Body of pancreas (tissue), 4 donors: ENCODE data around the gene GRAP2. TPM values are rescaled to one million over a fixed set of nuclear protein-coding genes. Genes with fewer than 3 reads are reported as not detected.
A peak's percentile ranks its signal among the peaks of the same experiment; 100 is the strongest.

Source experiments
- ATAC-seq: fragments of 150-250 bp; one replicate; pipeline ENCODE4 v1.9.1; 2016
- DNase-seq, 4 donors: peaks; one replicate each; pipeline ENCODE4 v3.0.0-alpha.2; 2019
- H3K27ac ChIP-seq, 4 donors: fragments of 200-600 bp; sonication (generic); 1 replicate in 3 of 4; 2 replicates in 1 of 4; pipeline versions ENCODE4 v1.5.1 to v1.6.1; 2016 to 2019; ENCODE audit warnings: mild to moderate bottlenecking in 1 of 4, mixed read lengths in 1 of 4, moderate library complexity in 1 of 4
- H3K27me3 ChIP-seq, 2 donors: fragments of 200-600 bp; sonication (generic); one replicate each; pipeline ENCODE4 v1.6.0; 2016; ENCODE audit warnings: mild to moderate bottlenecking in 1 of 2
- H3K36me3 ChIP-seq, 2 donors: fragments of 200-600 bp; sonication (generic); replicated peaks in 1 of 2; 2 replicates each; pipeline ENCODE4 v1.5.1; 2016; ENCODE audit warnings: low read depth in 2 of 2; ENCODE audit not compliant: insufficient read depth in 1 of 2
- H3K4me1 ChIP-seq: fragments of 200-600 bp; sonication (generic); one replicate; pipeline ENCODE4 v1.6.0; 2016
- H3K4me3 ChIP-seq, 2 donors: fragments of 200-600 bp; sonication (generic); 1 replicate in 1 of 2; 2 replicates in 1 of 2; pipeline ENCODE4 v1.5.1; 2016 to 2019
- H3K9me3 ChIP-seq, 3 donors: fragments of 200-600 bp; sonication (generic); 1 replicate in 2 of 3; 2 replicates in 1 of 3; pipeline ENCODE4 v1.5.1; 2016
- CTCF ChIP-seq, 7 experiments: fragments of 450-650 bp in 4 of 7; fragments of 200-600 bp in 3 of 7; sonication (generic) in 3 of 7; IDR thresholded peaks; one replicate each; pipeline ENCODE4 v1.5.1; 2016 to 2019; ENCODE audit warnings: antibody characterized with exemption in 7 of 7
- POLR2A ChIP-seq, 3 donors: fragments of 450-650 bp; IDR thresholded peaks; one replicate each; pipeline ENCODE4 v1.6.1; 2016; ENCODE audit warnings: antibody characterized with exemption in 3 of 3, mild to moderate bottlenecking in 2 of 3
- WGBS, 2 donors: methylation state at CpG; one replicate each; pipeline ENCODE4 v1.1.5; 2017; 5-methylcytosine and 5-hydroxymethylcytosine counted together
- intact Hi-C: fragments of 100-400 bp; cut with DNase I; formaldehyde crosslinking; loops from one replicate; pipeline ENCODE4 v1.15.1; 2023
- total RNA-seq, 2 donors: library from RNA; depleted of rRNA; stranded (reverse); fragments of >200 nt; gene quantifications; one replicate each; pipeline ENCODE4 v1.1.0, GENCODE V29; 2016

The GRAP2 gene
- total RNA-seq, 2 donors from 2014 or later: 0.78 to 0.99 TPM

- intact Hi-C loops: no loop called here
- peaks cover 4% of the 10 kb centered on the region for H3K4me1 ChIP-seq
- DNase-seq (no peak), ATAC-seq (no peak)
- H3K27me3 ChIP-seq: no peaks in the 10 kb centered on the region
- no peaks in the 10 kb centered on the region for H3K36me3 ChIP-seq
- 78 to 83% methylated on average over 3 of the region's 3 CpGs for WGBS, 2 donors
- H3K9me3 ChIP-seq: no peaks in the 10 kb centered on the region
- H3K27ac ChIP-seq: no peak overlapping the region
- H3K4me3 ChIP-seq: no peak overlapping the region
- no peak for TF ChIP-seq POLR2A (IDR thresholded peaks at IDR 0.05)
- no peak for TF ChIP-seq CTCF (IDR thresholded peaks at IDR 0.05)
Measured at GRCh38 chr22:39916496-39916895, 15.6 kb downstream of the GRAP2 start.

GRCh38 chr22:39917197-39917643, 16.3 kb downstream of the GRAP2 start:
- no peak for ATAC-seq
- Histone ChIP-seq H3K4me1 (peaks cover 4% of the 10 kb centered on the region), H3K36me3 (no peaks in the 10 kb centered on the region), H3K27me3 (no peaks in the 10 kb centered on the region), H3K9me3 (no peaks in the 10 kb centered on the region), H3K4me3 (no peak overlapping the region), H3K27ac (no peak overlapping the region)
- TF ChIP-seq CTCF (IDR thresholded peaks at IDR 0.05): no peak
- no peak for TF ChIP-seq POLR2A (IDR thresholded peaks at IDR 0.05)
- no peak for DNase-seq
- intact Hi-C loops: no loop called here
- 75 to 78% methylated on average over 5 of the region's 5 CpGs for WGBS, 2 donors

- no peak overlapping the region for H3K4me3 ChIP-seq
- TF ChIP-seq CTCF (IDR thresholded peaks at IDR 0.05) (no peak), POLR2A (IDR thresholded peaks at IDR 0.05) (no peak)
- peaks cover 4% of the 10 kb centered on the region for H3K4me1 ChIP-seq
- peak in 1 of 4 donors; percentile 13 for DNase-seq
- H3K27ac ChIP-seq: no peak overlapping the region
- no peaks in the 10 kb centered on the region for H3K36me3 ChIP-seq
- 45 to 54% methylated on average over 12 of the region's 12 CpGs for WGBS, 2 donors
- ATAC-seq: no peak
- H3K27me3 ChIP-seq: no peaks in the 10 kb centered on the region
- no peaks in the 10 kb centered on the region for H3K9me3 ChIP-seq
- intact Hi-C loops: no loop called here
Measured at GRCh38 chr22:39917776-39918495, 17.1 kb downstream of the GRAP2 start.

- intact Hi-C loops: no loop called here
- Histone ChIP-seq H3K27ac (no peak overlapping the region), H3K9me3 (no peaks in the 10 kb centered on the region), H3K4me1 (peaks cover 15% of the 10 kb centered on the region), H3K27me3 (no peaks in the 10 kb centered on the region), H3K4me3 (no peak overlapping the region), H3K36me3 (no peaks in the 10 kb centered on the region)
- WGBS, 2 donors: 82 to 86% methylated on average over 8 of the region's 8 CpGs
- DNase-seq (no peak), ATAC-seq (no peak)
- TF ChIP-seq CTCF (IDR thresholded peaks at IDR 0.05) (no peak), POLR2A (IDR thresholded peaks at IDR 0.05) (no peak)
Measured at GRCh38 chr22:39920134-39920743, 19.4 kb downstream of the GRAP2 start.
